GM21447 (cell line): Measurements from ENCODE around the gene MED26.

Experiments
- ATAC-seq: cut with Tn5 transposase; IDR thresholded peaks from one replicate; pipeline ENCODE4 v1.9.1; 2021; ENCODE audit not compliant: unreplicated experiment

The MED26 gene

GRCh38 chr19:16650821-16651220, 22.8 kb upstream of the MED26 start:
- ATAC-seq, result no peak

- no peak for ATAC-seq
These were observed 21.7 kb upstream of the MED26 start for GRCh38 chr19:16649734-16650133.

- no peak for ATAC-seq
These were observed 17.1 kb upstream of the MED26 start for GRCh38 chr19:16645140-16645539.

GRCh38 chr19:16641695-16642094, 13.7 kb upstream of the MED26 start:
- ATAC-seq, result no peak

- ATAC-seq, result no peak
These were observed 12.9 kb upstream of the MED26 start for GRCh38 chr19:16640951-16641350.

DNA sequence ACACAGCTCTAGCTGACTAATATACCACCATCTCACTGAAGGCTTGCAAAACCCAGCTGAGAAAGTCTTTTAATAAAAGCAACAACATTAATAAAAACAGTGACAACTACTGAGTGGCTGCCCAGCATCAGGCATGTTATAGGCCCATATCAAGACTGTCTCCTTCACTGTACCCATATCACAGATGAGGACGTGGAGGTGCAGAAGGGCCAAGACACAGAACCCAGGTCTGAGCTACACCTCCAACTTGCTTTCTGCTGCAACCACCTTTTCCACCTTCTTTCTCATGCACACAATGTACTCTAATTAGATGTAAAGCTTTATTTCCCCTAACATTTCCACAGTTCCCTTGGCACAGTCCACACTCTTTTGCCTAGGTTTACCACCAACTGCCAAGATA, 10.7 kb upstream of the MED26 start:
- no peak for ATAC-seq

DNA sequence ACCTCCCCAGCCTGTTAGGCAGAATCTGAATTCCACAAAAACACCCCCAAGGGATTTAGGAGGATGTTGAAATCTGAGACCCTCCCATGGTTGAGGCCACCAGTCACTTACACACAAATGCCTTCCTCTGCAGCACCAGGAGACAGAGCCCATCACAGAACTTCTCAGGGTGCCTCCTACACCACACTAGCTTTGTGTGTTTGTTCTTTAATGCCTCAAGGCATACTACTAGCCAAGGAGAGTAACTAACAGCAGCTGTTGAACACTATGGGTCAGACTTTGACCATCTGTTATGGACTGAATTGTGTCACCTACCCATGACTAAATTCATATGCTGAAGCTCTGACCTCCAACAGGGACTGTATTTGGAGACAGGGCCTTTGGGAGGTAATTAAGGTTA, 9.5 kb upstream of the MED26 start:
- ATAC-seq, result no peak

DNA sequence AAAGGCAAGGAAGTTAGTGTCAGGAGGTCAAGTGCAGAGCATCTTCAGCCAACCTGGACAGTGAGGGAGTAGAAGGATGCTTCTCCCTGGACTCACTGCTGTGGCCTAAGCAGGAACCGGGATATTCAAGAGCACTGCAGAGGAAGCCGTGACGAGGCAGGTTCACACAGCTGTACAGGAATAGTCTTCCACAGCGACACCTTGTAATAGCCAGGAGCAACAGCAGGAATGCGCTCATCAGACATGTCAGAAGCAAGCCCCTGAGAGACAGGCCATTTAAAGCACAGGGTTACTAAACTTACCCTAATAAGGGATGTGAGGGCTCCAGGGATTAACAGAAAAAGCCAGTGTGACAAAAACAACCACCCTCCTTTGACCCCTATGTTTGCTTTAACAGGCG, 3.5 kb upstream of the MED26 start:
- ATAC-seq, result no peak

- ATAC-seq, result no peak
These were observed 1.1 kb upstream of the MED26 start for GRCh38 chr19:16628984-16629691.

- ATAC-seq, result no peak
These were observed 149 bp downstream of the MED26 start for GRCh38 chr19:16627928-16628182.

- peak; percentile 2 for ATAC-seq
These were observed 644 bp downstream of the MED26 start for GRCh38 chr19:16627193-16627927.

- ATAC-seq, result no peak
These were observed 1.2 kb downstream of the MED26 start for GRCh38 chr19:16626796-16627192.

DNA sequence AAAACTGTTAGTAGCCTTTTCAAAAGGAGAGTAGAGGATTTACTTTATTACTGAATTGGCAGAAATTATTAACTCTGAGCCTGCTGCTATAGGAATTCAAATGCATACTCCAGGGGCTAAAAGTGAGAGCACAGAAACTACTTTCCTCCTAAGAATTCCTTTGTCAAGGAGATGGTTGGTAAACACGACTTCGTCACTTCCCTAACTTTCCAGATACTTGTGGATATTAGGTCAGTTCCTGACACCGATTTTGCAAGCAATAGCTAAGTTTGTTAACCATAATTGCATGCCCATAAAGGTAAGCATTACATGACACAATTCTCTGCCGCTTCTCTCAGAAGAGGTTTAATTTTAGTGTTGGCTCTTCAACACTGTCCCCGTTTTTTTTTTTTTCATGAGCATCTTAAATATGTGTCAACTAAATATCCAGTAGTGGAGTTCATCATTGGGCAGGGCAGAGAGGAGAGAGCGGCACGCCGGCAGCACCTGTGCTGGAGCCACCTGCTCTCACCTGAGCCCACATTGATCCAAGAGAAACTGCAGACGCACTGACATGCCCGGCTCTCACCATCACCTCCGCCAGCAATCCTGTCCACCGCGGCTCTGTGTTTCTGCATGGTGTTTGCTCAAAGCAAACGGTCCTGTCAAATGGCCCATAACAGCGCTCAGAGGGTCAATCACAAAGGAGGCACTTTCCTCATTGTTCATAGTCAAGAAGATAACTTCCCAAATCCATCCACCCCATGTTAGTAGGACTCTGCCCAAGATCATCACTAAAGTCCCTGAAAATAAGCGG, 2.6 kb downstream of the MED26 start:
- ATAC-seq, result no peak

DNA sequence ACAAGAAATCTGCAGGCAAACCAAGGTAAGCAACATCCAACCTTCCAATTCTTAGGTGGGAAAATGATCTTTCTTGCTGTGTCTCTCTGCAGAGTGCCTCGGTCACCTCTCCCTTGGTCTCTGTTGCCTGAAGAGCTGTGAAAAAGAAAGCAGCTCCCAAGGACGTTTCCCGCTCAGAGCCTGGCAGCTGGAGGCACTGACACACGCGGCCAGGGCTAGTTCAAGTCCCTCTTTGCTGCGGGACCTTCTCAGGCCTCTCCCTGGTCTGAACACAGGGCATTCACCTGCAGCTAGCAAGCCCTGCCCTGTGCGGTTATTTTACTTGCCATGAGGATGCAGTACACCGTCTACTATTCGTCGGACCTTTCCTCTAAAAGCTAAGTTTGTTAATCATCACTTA, 3.8 kb downstream of the MED26 start:
- no peak for ATAC-seq

- ATAC-seq, result no peak
These were observed 4.4 kb downstream of the MED26 start for GRCh38 chr19:16623576-16623975.

- no peak for ATAC-seq
These were observed 4.9 kb downstream of the MED26 start for GRCh38 chr19:16623066-16623465.

- no peak for ATAC-seq
These were observed 6.7 kb downstream of the MED26 start for GRCh38 chr19:16621165-16621800.

DNA sequence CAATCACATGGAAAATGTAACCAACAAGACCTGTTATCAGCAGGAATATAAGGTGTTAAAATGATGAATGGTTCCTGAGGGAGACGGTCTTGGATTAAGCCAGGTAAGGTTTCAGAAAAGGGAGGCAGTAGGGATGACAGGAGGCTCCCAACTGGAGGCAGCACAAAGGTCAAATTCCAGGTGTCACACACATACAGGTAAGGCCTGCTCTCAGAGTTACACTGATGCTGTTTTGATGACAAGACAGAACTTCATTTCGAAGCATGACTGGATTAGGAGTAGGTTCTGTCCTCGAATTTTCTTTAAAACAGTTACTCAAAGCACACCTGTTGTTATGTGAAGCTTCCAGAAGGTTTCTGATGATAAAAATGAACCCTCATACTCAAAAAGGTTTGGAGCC, 7.4 kb downstream of the MED26 start:
- ATAC-seq, result no peak

- ATAC-seq, result no peak
These were observed 8.0 kb downstream of the MED26 start for GRCh38 chr19:16620018-16620417.

- no peak for ATAC-seq
These were observed 8.5 kb downstream of the MED26 start for GRCh38 chr19:16619457-16619856.

DNA sequence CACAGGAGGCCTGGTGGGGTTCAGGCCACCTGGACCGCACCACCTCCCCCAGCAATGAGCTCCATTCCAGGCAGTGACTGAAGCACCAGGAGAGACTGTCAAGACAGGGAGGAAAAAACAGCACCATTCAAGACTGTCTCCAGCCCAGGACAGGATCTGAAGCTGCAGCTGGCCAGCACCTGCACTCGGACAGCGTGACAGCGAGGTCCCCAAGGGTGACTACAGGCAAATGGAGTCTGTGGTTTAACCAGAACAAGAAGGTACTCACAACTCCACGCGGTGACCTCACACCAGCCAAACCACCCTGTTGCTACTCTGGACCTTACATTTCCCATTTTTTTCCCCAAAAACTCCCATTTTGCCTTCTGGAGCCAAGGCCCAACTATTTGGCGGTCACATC, 9.8 kb downstream of the MED26 start:
- no peak for ATAC-seq

DNA sequence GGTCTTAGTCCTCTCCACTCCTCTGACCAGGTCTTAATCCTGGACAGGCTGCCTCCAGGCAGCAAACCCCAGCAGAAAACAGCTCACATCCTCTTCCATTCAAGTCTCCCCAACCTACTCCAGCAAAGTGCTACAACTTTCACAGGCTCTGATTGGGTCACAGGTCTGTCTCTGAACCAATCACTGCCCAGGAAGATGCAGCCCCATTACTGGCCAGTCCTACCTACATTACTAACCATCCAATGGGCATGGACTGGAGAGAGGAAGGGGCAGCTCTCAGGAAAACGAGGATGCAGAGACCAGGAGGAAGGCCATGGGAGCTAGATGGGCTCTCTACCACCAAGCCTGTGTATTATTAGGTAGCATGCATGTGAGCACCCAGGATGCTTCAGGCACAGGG, 12.2 kb downstream of the MED26 start:
- ATAC-seq, result no peak
